Sigmoid colon (tissue), 4 donors: ENCODE data around the gene RADIL.

Source experiments
- EP300 ChIP-seq, 4 donors: sonication (generic); formaldehyde crosslinking; IDR thresholded peaks; one replicate each; pipeline ENCODE4 v1.6.1; 2017; ENCODE audit warnings: antibody characterized with exemption in 4 of 4
- TF ChIP-seq, protein P1 (sequence below), 4 experiments: fragments of 450-650 bp in 3 of 4; fragments of 200-600 bp in 1 of 4; IDR thresholded peaks; one replicate each; pipeline ENCODE4 v1.5.1; 2016 to 2019; ENCODE audit warnings: antibody characterized with exemption in 4 of 4, mild to moderate bottlenecking in 3 of 4, moderate library complexity in 2 of 4

DNA sequence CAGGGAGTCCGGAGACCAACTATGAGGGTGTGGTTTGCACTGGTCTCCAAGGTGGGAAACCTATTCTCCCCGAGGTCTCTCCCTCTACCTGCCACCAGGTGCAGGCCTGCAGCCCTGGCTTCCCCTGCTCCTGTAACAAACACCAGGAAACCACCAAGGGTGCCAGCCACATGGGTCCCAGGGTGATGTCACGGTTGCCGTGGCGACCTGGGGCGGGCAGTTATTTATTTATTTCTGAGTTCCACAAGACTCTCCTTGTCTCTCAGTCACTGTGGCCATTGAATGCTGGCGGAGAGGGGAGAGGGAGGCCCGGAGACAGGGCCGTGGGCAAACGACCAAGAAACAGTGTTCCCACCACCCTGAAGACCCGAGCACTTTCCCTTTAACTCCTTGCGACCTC is 48.4 kb upstream of the RADIL start:
- TF ChIP-seq, protein P1, sequence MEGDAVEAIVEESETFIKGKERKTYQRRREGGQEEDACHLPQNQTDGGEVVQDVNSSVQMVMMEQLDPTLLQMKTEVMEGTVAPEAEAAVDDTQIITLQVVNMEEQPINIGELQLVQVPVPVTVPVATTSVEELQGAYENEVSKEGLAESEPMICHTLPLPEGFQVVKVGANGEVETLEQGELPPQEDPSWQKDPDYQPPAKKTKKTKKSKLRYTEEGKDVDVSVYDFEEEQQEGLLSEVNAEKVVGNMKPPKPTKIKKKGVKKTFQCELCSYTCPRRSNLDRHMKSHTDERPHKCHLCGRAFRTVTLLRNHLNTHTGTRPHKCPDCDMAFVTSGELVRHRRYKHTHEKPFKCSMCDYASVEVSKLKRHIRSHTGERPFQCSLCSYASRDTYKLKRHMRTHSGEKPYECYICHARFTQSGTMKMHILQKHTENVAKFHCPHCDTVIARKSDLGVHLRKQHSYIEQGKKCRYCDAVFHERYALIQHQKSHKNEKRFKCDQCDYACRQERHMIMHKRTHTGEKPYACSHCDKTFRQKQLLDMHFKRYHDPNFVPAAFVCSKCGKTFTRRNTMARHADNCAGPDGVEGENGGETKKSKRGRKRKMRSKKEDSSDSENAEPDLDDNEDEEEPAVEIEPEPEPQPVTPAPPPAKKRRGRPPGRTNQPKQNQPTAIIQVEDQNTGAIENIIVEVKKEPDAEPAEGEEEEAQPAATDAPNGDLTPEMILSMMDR (IDR thresholded peaks at IDR 0.05) = no peak
- TF ChIP-seq EP300 (IDR thresholded peaks at IDR 0.05) = no peak
